ENCODE results near the gene ANGPTL1. TPM values are rescaled to one million over a fixed set of nuclear protein-coding genes. Genes with fewer than 3 reads are reported as not detected.

The ANGPTL1 gene
- total and polyA plus RNA-seq, 2 of the 13 experiments (the other 11 are each of a cell fraction or from before 2014, with no cell fraction given): 2.9 to 9.3 TPM

DNA sequence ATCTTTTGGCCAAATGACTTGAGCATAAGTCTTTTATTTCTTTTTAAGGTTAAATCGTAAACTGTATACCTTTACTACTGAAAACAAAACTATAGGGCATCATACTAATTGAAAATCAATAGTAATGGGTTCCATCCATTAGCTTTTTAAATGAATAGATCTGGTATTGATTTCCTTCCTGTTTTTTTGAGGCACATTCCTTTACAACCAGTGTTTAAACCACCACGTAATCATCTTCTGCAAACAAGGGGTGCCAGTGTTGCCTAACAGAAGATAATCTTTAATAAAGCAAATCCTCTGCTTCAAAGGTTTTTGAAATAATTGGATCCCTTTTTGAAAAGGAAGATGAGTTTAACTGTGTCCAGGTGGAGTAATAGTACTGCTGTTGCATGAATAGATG is 48.7 kb upstream of the ANGPTL1 start (continued):
- TF ChIP-seq, protein P1, sequence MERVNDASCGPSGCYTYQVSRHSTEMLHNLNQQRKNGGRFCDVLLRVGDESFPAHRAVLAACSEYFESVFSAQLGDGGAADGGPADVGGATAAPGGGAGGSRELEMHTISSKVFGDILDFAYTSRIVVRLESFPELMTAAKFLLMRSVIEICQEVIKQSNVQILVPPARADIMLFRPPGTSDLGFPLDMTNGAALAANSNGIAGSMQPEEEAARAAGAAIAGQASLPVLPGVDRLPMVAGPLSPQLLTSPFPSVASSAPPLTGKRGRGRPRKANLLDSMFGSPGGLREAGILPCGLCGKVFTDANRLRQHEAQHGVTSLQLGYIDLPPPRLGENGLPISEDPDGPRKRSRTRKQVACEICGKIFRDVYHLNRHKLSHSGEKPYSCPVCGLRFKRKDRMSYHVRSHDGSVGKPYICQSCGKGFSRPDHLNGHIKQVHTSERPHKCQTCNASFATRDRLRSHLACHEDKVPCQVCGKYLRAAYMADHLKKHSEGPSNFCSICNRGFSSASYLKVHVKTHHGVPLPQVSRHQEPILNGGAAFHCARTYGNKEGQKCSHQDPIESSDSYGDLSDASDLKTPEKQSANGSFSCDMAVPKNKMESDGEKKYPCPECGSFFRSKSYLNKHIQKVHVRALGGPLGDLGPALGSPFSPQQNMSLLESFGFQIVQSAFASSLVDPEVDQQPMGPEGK (CRISPR knock-in tag; IDR thresholded peaks at IDR 0.05): peak; percentile 36; the same call in 1 of the 2 replicates
- no peak for TF ChIP-seq ZFP90 (CRISPR knock-in tag; IDR thresholded peaks at IDR 0.05; ENCODE audit: borderline replicate concordance)
- no peak for TF ChIP-seq SP2 (CRISPR knock-in tag; IDR thresholded peaks at IDR 0.05)
- TF ChIP-seq, protein P2, sequence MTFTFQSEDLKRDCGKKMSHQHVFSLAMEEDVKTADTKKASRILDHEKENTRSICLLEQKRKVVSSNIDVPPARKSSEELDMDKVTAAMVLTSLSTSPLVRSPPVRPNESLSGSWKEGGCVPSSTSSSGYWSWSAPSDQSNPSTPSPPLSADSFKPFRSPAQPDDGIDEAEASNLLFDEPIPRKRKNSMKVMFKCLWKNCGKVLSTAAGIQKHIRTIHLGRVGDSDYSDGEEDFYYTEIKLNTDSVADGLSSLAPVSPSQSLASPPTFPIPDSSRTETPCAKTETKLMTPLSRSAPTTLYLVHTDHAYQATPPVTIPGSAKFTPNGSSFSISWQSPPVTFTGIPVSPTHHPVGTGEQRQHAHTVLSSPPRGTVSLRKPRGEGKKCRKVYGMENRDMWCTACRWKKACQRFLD (CRISPR knock-in tag; IDR thresholded peaks at IDR 0.05; ENCODE audit: borderline replicate concordance): no peak
- TF ChIP-seq PCBP2 (optimal IDR thresholded peaks at IDR 0.05; ENCODE audit: low read depth, low read length, poor library complexity, severe bottlenecking): no peak
- TF ChIP-seq, protein P3, sequence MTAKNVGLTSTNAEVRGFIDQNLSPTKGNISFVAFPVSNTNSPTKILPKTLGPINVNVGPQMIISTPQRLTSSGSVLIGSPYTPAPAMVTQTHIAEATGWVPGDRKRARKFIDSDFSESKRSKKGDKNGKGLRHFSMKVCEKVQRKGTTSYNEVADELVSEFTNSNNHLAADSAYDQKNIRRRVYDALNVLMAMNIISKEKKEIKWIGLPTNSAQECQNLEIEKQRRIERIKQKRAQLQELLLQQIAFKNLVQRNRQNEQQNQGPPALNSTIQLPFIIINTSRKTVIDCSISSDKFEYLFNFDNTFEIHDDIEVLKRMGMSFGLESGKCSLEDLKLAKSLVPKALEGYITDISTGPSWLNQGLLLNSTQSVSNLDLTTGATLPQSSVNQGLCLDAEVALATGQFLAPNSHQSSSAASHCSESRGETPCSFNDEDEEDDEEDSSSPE (CRISPR knock-in tag; IDR thresholded peaks at IDR 0.05): no peak
- TF ChIP-seq ZNF263 (CRISPR knock-in tag; IDR thresholded peaks at IDR 0.05): no peak
- no peak for TF ChIP-seq ZNF20 (CRISPR knock-in tag; IDR thresholded peaks at IDR 0.05)
- no peak for TF ChIP-seq MZF1 (CRISPR knock-in tag; IDR thresholded peaks at IDR 0.05; ENCODE audit: borderline replicate concordance)
- no peak for TF ChIP-seq ZNF460 (CRISPR knock-in tag; IDR thresholded peaks at IDR 0.05; ENCODE audit: borderline replicate concordance)
- TF ChIP-seq NR2F2 (IDR thresholded peaks at IDR 0.05; ENCODE audit: borderline replicate concordance, low read depth): 0 out of 2 replicates have a peak, but pooled peaks have one; percentile 53
- TF ChIP-seq, protein P4, sequence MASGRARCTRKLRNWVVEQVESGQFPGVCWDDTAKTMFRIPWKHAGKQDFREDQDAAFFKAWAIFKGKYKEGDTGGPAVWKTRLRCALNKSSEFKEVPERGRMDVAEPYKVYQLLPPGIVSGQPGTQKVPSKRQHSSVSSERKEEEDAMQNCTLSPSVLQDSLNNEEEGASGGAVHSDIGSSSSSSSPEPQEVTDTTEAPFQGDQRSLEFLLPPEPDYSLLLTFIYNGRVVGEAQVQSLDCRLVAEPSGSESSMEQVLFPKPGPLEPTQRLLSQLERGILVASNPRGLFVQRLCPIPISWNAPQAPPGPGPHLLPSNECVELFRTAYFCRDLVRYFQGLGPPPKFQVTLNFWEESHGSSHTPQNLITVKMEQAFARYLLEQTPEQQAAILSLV (CRISPR knock-in tag; IDR thresholded peaks at IDR 0.05; ENCODE audit: borderline replicate concordance): no peak
- TF ChIP-seq ZNF75D (CRISPR knock-in tag; IDR thresholded peaks at IDR 0.05; ENCODE audit: borderline replicate concordance): no peak
- TF ChIP-seq, protein P5, sequence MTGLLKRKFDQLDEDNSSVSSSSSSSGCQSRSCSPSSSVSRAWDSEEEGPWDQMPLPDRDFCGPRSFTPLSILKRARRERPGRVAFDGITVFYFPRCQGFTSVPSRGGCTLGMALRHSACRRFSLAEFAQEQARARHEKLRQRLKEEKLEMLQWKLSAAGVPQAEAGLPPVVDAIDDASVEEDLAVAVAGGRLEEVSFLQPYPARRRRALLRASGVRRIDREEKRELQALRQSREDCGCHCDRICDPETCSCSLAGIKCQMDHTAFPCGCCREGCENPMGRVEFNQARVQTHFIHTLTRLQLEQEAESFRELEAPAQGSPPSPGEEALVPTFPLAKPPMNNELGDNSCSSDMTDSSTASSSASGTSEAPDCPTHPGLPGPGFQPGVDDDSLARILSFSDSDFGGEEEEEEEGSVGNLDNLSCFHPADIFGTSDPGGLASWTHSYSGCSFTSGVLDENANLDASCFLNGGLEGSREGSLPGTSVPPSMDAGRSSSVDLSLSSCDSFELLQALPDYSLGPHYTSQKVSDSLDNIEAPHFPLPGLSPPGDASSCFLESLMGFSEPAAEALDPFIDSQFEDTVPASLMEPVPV (CRISPR knock-in tag; IDR thresholded peaks at IDR 0.05): no peak
- TF ChIP-seq, protein P6, sequence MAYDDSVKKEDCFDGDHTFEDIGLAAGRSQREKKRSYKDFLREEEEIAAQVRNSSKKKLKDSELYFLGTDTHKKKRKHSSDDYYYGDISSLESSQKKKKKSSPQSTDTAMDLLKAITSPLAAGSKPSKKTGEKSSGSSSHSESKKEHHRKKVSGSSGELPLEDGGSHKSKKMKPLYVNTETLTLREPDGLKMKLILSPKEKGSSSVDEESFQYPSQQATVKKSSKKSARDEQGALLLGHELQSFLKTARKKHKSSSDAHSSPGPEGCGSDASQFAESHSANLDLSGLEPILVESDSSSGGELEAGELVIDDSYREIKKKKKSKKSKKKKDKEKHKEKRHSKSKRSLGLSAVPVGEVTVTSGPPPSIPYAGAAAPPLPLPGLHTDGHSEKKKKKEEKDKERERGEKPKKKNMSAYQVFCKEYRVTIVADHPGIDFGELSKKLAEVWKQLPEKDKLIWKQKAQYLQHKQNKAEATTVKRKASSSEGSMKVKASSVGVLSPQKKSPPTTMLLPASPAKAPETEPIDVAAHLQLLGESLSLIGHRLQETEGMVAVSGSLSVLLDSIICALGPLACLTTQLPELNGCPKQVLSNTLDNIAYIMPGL (CRISPR knock-in tag; IDR thresholded peaks at IDR 0.05; ENCODE audit: borderline replicate concordance in 1 of 2, low read depth in 1 of 2): no peak
- no peak for TF ChIP-seq ZBTB42 (CRISPR knock-in tag; IDR thresholded peaks at IDR 0.05)
- no peak; the same call in 1 of the 2 replicates for TF ChIP-seq POGZ (CRISPR knock-in tag; IDR thresholded peaks at IDR 0.05)
- TF ChIP-seq, protein P7, sequence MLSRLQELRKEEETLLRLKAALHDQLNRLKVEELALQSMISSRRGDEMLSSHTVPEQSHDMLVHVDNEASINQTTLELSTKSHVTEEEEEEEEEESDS (CRISPR knock-in tag; IDR thresholded peaks at IDR 0.05; ENCODE audit: borderline replicate concordance): no peak
